ENCODE measurements around the gene TTLL4. TPM values are rescaled to one million over a fixed set of nuclear protein-coding genes. Genes with fewer than 3 reads are reported as not detected.

TTLL4 gene
- total RNA-seq, 1 donor from 2014 or later = 47.3 TPM

DNA sequence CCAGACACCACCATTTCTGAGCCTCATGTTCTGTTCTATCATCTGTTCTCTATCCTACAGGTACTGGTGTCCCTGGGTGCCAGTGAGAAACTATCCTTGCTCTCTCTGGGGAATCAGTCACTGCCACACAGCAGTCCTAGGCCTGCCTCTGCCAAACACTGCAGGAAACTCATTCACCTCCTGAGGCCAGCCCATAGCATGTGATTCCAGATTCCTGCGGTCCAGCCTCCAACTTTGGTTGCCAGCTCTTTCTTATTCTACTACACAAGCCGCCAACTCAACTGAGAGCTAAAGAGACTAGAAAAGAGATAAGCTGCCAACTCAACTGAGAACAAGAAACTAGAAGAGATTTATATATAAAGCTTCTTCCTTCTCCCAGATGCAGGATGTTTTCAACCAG, 8.8 kb upstream of the TTLL4 start:
- Mint-ChIP-seq H3K27me3 (ENCODE audit: unreplicated experiment) (peaks cover 17% of the 10 kb centered on the region), H3K4me1 (ENCODE audit: unreplicated experiment) (peaks cover 10% of the 10 kb centered on the region), H3K9me3 (ENCODE audit: unreplicated experiment) (no peaks in the 10 kb centered on the region), H3K4me3 (ENCODE audit: unreplicated experiment) (no peak overlapping the region), H3K36me3 (ENCODE audit: low read depth, unreplicated experiment) (peaks cover 51% of the 10 kb centered on the region), H3K27ac (ENCODE audit: unreplicated experiment) (no peak overlapping the region)
- DNase-seq (ENCODE audit: low spot score) = no peak
- TF ChIP-seq, protein P1, sequence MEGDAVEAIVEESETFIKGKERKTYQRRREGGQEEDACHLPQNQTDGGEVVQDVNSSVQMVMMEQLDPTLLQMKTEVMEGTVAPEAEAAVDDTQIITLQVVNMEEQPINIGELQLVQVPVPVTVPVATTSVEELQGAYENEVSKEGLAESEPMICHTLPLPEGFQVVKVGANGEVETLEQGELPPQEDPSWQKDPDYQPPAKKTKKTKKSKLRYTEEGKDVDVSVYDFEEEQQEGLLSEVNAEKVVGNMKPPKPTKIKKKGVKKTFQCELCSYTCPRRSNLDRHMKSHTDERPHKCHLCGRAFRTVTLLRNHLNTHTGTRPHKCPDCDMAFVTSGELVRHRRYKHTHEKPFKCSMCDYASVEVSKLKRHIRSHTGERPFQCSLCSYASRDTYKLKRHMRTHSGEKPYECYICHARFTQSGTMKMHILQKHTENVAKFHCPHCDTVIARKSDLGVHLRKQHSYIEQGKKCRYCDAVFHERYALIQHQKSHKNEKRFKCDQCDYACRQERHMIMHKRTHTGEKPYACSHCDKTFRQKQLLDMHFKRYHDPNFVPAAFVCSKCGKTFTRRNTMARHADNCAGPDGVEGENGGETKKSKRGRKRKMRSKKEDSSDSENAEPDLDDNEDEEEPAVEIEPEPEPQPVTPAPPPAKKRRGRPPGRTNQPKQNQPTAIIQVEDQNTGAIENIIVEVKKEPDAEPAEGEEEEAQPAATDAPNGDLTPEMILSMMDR (IDR thresholded peaks at IDR 0.05; ENCODE audit: unreplicated experiment) = no peak

DNA sequence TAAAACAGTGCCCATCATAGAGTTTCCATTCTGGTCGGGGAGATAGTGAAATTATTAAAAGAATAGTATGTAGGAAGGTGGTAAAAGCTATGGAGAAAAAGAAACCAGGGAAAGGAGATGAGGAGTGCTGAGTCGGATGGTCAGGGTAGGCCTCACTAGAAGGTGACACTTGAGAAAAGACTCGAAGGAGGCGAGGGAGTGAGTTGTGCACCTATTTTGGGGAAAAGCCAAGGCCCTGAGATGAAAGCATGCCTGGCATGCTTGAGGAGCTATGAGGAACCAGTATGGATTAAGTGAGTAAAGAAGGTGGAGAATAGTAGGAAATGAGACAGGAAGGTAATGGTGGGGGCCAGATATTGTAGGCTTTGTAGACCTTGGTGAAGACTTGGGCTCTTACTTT, 7.3 kb upstream of the TTLL4 start:
- Mint-ChIP-seq H3K27me3 (ENCODE audit: unreplicated experiment) (peaks cover 10% of the 10 kb centered on the region), H3K36me3 (ENCODE audit: low read depth, unreplicated experiment) (peaks cover 36% of the 10 kb centered on the region), H3K4me1 (ENCODE audit: unreplicated experiment) (peaks cover 10% of the 10 kb centered on the region)

GRCh38 chr2:218708086-218708485, 2.5 kb upstream of the TTLL4 start:
- Mint-ChIP-seq H3K4me3 (ENCODE audit: unreplicated experiment) (no peak overlapping the region), H3K27me3 (ENCODE audit: unreplicated experiment) (peaks cover 11% of the 10 kb centered on the region), H3K36me3 (ENCODE audit: low read depth, unreplicated experiment) (peaks cover 13% of the 10 kb centered on the region), H3K4me1 (ENCODE audit: unreplicated experiment) (peaks cover 19% of the 10 kb centered on the region), H3K9me3 (ENCODE audit: unreplicated experiment) (no peaks in the 10 kb centered on the region), H3K27ac (ENCODE audit: unreplicated experiment) (no peak overlapping the region)
- TF ChIP-seq, protein P1 (IDR thresholded peaks at IDR 0.05; ENCODE audit: unreplicated experiment) = no peak
- no peak for DNase-seq (ENCODE audit: low spot score)

More for the DNA sequence above, 7.3 kb upstream of the TTLL4 start:
- Mint-ChIP-seq H3K4me3 (ENCODE audit: unreplicated experiment) (peak overlapping the region; percentile 40), H3K27ac (ENCODE audit: unreplicated experiment) (no peak overlapping the region), H3K9me3 (ENCODE audit: unreplicated experiment) (no peaks in the 10 kb centered on the region)
- TF ChIP-seq, protein P1 (IDR thresholded peaks at IDR 0.05; ENCODE audit: unreplicated experiment) = no peak
- DNase-seq (ENCODE audit: low spot score) = no peak

DNA sequence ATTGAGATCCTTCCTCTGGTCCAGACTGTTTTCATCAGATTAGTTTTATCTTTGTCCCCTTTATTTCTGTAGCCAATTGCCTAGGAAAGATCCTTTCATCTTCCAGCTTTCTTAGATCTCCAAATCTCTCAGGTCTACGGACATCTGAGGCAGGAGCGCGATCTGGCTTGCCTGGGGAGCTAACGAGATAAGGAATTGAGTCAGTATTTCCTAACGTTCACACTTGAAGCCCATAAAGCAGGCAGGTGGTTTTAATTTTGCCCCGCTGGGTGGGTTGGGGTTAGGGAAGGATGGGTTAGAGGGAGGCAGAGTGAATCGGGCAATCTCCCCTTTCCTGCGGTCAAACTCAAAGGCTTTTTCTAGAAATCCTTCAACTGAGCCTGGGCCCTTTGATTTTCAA, 727 bp upstream of the TTLL4 start:
- Mint-ChIP-seq H3K9me3 (ENCODE audit: unreplicated experiment) (no peaks in the 10 kb centered on the region), H3K4me3 (ENCODE audit: unreplicated experiment) (peak overlapping the region; percentile 97), H3K36me3 (ENCODE audit: low read depth, unreplicated experiment) (peaks cover 4% of the 10 kb centered on the region), H3K4me1 (ENCODE audit: unreplicated experiment) (peaks cover 14% of the 10 kb centered on the region), H3K27ac (ENCODE audit: unreplicated experiment) (no peak overlapping the region), H3K27me3 (ENCODE audit: unreplicated experiment) (peaks cover 7% of the 10 kb centered on the region)
- TF ChIP-seq, protein P1 (IDR thresholded peaks at IDR 0.05; ENCODE audit: unreplicated experiment) = no peak
- DNase-seq (ENCODE audit: low spot score) = no peak

GRCh38 chr2:218710334-218710686, 325 bp upstream of the TTLL4 start:
- DNase-seq (ENCODE audit: low spot score) = no peak
- TF ChIP-seq, protein P1 (IDR thresholded peaks at IDR 0.05; ENCODE audit: unreplicated experiment) = no peak
- H3K36me3 Mint-ChIP-seq (ENCODE audit: low read depth, unreplicated experiment) = peaks cover 4% of the 10 kb centered on the region
- peaks cover 7% of the 10 kb centered on the region for H3K27me3 Mint-ChIP-seq (ENCODE audit: unreplicated experiment)
- H3K27ac Mint-ChIP-seq (ENCODE audit: unreplicated experiment) = peak overlapping the region; percentile 78
- H3K4me1 Mint-ChIP-seq (ENCODE audit: unreplicated experiment) = peaks cover 14% of the 10 kb centered on the region
- H3K4me3 Mint-ChIP-seq (ENCODE audit: unreplicated experiment) = peak overlapping the region; percentile 97
- H3K9me3 Mint-ChIP-seq (ENCODE audit: unreplicated experiment) = no peaks in the 10 kb centered on the region

Data from endothelial cell (in vitro differentiated cells).